Measurements from ENCODE around the gene SEC23IP.
"Not testable (repeated sequence)": the region's sequence is repeated elsewhere in the genome, so short reads cannot be mapped to it uniquely, and the experiment has no call there.

The SEC23IP gene

GRCh38 chr10:119883901-119884611 is 8.5 kb upstream of the SEC23IP start:
- not testable (repeated sequence) for DNase-seq

- DNase-seq = not testable (repeated sequence)
Measured at GRCh38 chr10:119886070-119886469, 6.5 kb upstream of the SEC23IP start.

- not testable (repeated sequence) for DNase-seq
Measured at GRCh38 chr10:119888715-119889114, 3.8 kb upstream of the SEC23IP start.

- DNase-seq = not testable (repeated sequence)
Measured at GRCh38 chr10:119889201-119889600, 3.3 kb upstream of the SEC23IP start.

- not testable (repeated sequence) for DNase-seq
Measured at GRCh38 chr10:119890307-119890706, 2.2 kb upstream of the SEC23IP start.

GRCh38 chr10:119891849-119892187 is 712 bp upstream of the SEC23IP start:
- DNase-seq = not testable (repeated sequence)

- DNase-seq = no peak
Measured at GRCh38 chr10:119893074-119893473, 544 bp downstream of the SEC23IP start.

- no peak for DNase-seq
Measured at GRCh38 chr10:119893845-119894427, 1.4 kb downstream of the SEC23IP start.

GRCh38 chr10:119896061-119896655 is 3.6 kb downstream of the SEC23IP start:
- no peak for DNase-seq

GRCh38 chr10:119896937-119897770 is 4.6 kb downstream of the SEC23IP start:
- DNase-seq = no peak

- no peak for DNase-seq
Measured at GRCh38 chr10:119898577-119898976, 6.0 kb downstream of the SEC23IP start.

- no peak for DNase-seq
Measured at GRCh38 chr10:119903946-119904666, 11.6 kb downstream of the SEC23IP start.

- DNase-seq = not testable (repeated sequence)
Measured at GRCh38 chr10:119907695-119908094, 15.2 kb downstream of the SEC23IP start.

- no peak for DNase-seq
Measured at GRCh38 chr10:119908166-119908565, 15.6 kb downstream of the SEC23IP start.

- no peak for DNase-seq
Measured at GRCh38 chr10:119910689-119911088, 18.2 kb downstream of the SEC23IP start.

- no peak for DNase-seq
Measured at GRCh38 chr10:119917777-119918176, 25.2 kb downstream of the SEC23IP start.

GRCh38 chr10:119919271-119919670 is 26.7 kb downstream of the SEC23IP start:
- no peak for DNase-seq

- DNase-seq = no peak
Measured at GRCh38 chr10:119919826-119920225, 27.3 kb downstream of the SEC23IP start.

- no peak for DNase-seq
Measured at GRCh38 chr10:119928411-119928810, 35.9 kb downstream of the SEC23IP start.

- no peak for DNase-seq
Measured at GRCh38 chr10:119931871-119932270, 39.3 kb downstream of the SEC23IP start.

GRCh38 chr10:119932631-119933030 is 40.1 kb downstream of the SEC23IP start:
- DNase-seq = no peak

- DNase-seq = no peak
Measured at GRCh38 chr10:119933179-119933578, 40.6 kb downstream of the SEC23IP start.

GRCh38 chr10:119940487-119940886 is 48.0 kb downstream of the SEC23IP start:
- DNase-seq = no peak
